Brain pericyte (primary cell): ENCODE measurements around the gene CCDC77.

ENCODE experiments used
- DNase-seq: peaks from one replicate; pipeline ENCODE4 v3.0.0-alpha.2; 2012; ENCODE audit warnings: low read depth, low spot score

CCDC77 gene

GRCh38 chr12:452667-453210, 51.3 kb downstream of the CCDC77 start:
- no peak for DNase-seq

DNA sequence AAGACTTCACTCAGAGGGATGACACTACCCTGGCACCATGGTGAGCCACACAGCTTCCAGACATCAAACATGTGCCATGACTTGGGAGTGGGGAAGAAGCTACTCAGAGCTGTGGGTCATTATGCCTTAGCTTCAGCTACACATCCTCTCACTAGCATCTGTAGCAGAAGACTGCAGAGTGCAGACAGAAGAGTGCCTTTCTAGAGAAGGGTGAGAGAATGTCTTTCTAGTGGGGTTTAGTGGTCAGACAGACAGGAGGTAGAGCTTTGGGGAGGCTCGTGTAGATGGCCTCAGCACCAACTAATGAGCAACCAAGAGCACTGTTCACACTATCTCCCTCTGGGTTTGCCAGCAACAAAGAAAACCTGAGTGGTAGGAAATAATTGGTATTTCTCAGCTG, 53.4 kb downstream of the CCDC77 start:
- no peak for DNase-seq

GRCh38 chr12:455821-456220, 54.4 kb downstream of the CCDC77 start:
- no peak for DNase-seq

DNA sequence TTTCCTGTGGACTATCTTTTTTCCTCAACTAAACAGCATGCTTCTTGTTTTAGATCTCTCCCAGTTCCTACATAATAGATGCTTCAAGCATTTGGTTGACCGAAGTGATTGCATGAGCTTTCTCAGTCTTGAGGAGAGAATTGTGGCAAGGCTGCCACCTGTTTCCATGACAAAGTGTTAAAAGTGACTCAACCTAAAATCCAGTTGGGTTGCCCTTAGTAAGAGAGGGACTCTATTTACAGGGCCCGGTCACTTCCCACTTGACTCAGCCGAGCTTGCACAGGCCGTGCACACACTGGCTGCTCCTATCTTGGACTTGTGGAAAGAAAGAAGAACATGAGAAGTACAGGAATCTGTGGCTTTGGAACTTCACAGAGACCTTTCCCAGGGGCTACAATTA, 56.2 kb downstream of the CCDC77 start:
- DNase-seq, result no peak

DNA sequence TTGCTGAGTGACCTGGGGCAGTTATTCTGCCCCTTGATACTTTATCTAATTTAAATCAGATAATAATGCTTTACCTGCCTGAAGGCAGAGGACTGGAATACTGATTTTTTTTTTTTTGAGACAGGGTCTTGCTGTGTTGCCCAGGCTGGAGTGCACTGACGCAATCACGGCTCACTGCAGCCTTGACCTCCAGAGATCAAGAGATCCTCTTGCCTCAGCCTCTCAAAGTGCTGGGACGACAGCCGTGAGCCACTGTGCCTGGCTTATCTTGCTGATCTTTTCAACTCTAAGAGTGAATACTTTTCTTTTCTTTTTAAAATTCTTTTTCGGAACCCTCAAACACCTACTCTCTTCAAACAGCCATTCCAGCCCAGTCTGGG, 57.6 kb downstream of the CCDC77 start:
- DNase-seq, result no peak

DNA sequence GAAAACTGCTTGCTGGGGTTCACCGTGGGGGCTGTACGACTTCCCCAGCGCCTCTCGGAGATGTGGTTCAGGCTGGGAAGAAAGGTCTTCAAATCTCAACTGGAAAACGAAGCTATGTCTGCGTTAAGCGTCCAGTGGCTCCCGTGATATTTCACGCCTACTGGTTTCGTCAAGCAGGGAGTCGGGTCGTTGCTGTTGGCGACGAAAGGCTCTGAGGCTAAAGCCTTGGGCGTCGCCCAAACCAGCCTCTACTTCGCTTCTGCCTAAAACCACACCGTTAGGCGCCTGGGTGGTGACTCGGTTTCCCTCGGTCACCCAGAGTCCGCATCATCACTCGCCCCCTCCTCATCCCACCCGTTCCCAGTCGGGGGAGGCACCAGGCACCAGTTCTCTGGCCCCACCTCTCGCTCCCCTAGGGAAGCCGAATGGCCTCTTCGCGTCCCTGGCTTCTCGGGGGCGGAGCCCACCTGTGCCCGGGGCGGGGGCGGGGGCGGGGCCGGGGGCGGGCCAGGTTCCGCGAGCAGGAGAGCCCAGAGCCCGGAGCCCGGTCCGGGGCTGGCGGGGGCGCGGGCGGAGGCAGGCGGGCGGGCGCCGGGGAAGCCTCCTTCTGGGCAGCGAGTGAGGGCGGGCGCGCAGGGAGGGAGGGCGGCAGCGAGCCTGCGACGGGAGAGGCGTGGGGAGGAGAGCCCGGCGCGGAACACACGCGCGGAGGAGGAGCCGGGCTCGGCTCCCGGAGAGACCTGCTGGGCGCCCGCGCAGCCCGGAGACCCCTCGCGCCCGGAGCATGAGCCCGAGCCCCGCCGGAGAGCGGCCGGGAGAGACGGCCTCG, 58.2 kb downstream of the CCDC77 start, which contains the start of gene B4GALNT3:
TSS of gene B4GALNT3 (plus strand) at position 510 of the 829 bp plus-strand sequence. CDS start 438 bp downstream, outside the sequence.
- DNase-seq, result no peak

- no peak for DNase-seq
Observed at GRCh38 chr12:460261-461230, 59.1 kb downstream of the CCDC77 start.

DNA sequence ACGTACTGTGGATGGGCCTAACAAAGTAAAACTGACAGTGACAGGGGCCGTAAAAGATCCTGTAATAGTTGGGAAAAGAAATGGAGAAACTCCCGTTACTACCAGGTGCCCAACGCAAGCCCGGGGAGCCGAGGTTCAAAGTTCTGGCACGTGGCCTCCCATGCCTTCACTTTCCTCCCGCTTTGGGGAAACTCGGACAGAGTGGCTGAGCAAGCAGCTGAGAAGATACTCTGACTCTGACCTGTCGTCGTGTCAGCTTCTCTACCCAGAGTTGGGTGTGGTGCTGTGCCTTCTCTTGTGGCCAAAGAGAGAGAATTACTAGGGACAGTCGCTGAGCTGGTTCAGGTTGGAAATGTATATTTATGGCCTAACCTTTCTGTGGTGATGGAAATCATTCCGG, 60.0 kb downstream of the CCDC77 start:
- DNase-seq, result no peak

DNA sequence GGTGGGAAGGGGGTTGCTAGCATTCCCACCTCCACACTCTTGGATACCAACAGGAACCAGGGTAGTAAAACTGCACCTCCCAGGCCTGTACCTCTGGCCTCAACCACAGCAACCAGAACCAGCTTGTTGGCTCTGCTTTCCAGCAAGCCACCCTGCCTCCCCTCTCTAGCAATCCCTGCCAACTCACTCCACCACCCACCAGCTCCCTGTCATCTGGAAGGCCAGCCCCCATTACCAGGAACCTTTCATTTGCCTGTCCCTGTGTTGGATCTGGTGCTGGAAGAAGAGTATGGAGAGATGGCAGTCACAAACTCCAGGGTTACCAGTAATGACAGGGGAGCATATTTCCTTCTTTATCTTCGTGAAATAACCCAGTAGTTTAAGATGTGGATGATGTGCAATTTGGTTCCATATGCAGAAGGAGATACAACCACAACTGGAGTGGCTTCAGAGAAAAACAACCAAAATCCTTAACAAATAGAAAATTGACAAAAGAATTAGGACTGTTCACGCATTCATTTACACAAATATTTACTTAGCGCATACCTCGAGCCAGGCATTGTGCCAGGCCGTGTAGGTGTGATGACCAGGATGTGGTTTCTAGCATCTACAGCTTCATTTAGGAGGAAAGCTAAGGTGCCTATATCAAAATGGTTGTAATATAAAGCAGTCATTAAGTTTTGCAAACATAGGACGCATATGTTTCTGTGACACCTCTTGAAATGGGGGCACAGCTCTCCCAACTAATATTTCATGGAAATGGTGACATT, 61.7 kb downstream of the CCDC77 start:
- no peak for DNase-seq

GRCh38 chr12:464484-465267, 63.2 kb downstream of the CCDC77 start:
- DNase-seq, result no peak

DNA sequence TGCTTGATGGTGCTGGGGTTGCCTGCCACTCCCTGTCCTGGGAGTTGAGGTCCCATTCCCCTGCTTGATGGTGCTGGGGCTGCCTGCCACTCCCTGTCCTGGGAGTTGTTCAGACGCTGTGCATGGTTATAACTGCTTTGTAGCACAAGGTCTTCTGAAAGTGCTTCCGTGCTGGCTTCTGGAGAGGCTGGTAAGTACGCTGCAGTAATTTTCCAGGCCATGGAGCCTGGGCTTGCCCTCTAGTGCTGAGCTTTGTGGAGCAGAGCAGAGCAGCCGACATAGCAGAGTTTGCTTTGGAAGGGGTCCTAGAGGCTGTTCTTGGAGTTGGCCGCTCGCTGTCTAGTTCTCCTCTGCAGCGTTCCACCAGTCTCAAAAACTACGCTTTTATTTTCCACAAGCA, 64.6 kb downstream of the CCDC77 start:
- DNase-seq, result no peak

- DNase-seq, result no peak
Observed at GRCh38 chr12:466762-467161, 65.3 kb downstream of the CCDC77 start.

DNA sequence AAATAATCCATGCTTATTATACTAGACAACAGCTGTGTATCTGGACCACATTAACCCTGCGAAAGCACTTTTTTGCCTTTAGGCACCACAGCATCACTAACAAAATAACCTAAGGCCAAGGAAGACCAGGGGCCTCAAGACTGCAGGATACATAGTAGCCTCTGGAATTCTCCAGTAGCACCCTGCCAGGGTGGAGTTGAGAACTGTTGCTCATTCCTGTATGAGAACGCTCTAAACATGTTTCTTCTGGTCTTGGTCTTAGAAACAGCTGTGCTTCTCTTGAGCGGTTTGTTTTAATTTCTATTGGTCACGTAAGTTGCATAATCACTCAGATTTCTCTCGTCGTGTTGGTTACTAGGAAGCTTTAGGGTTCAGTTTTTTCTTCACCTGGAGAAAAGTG, 66.1 kb downstream of the CCDC77 start:
- no peak for DNase-seq

- DNase-seq, result no peak
Observed at GRCh38 chr12:468671-469389, 67.4 kb downstream of the CCDC77 start.

- DNase-seq, result no peak
Observed at GRCh38 chr12:470133-470532, 68.7 kb downstream of the CCDC77 start.

DNA sequence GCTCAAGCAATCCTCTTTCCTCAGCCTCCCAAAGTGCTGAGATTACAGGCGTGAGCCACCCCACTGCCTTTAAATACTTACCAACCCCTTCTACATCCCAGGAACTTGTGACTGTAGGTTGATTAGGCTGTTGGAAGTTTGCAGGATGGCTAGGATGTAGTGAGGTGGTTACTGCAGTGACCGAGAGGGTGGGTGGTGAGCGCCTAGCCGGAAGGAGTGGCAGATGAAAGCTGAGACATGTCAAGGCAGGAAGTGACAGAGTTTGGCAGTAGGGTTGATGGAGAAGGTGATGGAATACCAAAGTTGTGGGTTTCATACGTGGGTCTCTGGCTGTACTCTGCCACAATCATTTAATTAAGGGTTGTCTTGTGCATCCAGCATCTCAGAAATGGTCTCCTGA, 71.8 kb downstream of the CCDC77 start:
- DNase-seq, result no peak

DNA sequence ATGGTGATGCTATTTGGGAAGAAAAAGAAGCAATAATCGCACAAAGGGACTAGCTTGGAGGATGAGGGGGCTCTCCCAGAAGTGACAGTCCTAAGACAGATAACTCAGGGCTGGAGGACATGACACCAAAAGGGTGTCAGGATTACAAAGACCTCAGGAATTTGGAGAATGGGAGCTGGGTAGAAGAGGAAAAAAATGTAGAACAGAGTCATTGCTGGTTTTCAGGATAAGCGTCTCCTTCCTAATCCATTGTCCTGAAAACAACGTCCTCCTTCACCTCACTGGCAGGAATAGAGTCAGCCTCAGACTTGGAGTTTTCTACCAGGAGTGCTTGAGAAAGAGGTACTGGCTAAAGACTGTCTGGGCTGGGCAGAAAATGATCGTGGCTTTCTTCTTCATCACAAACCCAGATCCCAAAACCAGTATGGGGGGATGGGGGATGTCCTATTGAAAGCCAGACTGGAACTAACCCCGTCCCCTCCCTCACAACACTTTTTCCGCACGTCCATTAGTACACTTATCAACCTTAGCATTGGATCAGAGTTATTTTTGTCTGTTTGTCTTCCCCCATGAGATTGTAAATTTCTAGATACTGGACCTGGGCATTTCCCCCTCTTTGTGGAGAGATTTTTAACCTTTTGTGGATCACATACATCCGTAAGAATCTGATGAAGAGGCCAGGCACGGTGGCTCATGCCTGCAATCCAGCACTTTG, 72.6 kb downstream of the CCDC77 start:
- DNase-seq, result no peak

DNA sequence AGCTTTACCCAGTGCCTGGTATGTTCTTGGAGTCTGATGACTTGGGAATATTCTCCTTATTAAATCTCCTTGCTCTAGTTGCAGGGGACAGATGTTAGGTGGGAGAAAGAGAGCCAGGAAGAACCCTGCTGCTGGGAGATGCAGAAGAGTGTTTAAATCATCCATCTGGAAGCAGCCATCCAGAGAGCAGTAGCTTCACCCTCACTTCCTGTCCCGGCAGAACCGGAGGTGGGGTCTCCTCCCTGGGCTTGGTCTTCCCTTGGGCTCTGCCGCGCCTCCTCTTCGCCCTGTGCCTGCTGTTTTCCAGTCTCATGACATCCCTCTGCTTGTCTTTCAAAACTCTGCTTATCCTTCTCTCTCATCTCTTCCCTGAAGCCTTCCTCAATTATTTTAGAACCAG, 73.8 kb downstream of the CCDC77 start:
- DNase-seq, result no peak

- no peak for DNase-seq
Observed at GRCh38 chr12:479161-479560, 77.7 kb downstream of the CCDC77 start.
